HS-5 (cell line): ENCODE measurements around the gene RPRD2.
"Not testable (repeated sequence)": the region's sequence is repeated elsewhere in the genome, so short reads cannot be mapped to it uniquely, and the experiment has no call there.

Experiments
- DNase-seq: peaks from one replicate; pipeline ENCODE4 v3.0.0-alpha.2; 2012; ENCODE audit warnings: low read depth

Gene RPRD2

DNA sequence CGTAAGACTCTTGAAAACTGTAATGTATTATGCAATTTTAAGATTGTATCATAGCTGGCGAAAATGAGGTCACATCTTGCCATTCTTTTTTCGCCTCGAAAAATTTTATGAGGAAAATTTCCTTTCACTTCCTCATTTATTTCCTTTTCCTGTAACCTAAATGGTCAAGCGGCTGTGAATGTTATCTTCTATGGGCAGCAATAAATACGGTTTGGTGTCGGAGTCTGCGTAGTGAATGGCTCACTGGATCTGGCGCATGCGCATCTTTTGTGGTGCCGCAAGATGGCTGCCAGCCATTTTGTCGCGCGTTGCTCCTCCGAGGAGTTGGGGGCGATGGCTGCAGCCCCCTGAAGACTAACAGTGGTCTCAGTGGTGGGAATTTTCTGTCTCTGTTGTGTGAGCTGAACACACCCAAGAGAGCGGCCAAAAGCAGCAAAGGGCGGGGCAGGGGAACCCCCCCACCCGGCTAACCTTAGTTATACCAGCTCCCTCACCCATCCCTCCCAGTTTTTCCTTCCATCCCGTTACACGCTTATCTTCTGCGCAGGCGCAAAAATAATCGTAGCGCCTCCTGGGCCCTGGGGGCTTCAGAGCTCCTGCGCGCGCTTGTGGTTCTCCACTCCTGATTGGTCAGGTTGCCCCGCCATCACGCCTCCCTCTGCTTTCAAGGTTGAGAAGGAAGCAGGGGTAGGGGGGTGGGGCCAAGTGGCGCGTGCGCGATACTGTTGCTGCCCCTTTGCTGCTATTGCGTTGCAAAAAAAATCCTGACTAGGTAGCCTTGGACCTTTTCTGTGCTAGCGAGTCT is at the start of gene RPRD2:
TSS of gene RPRD2 (plus strand) at position 722 of the 805 bp plus-strand sequence. CDS start 568 bp downstream, outside the sequence.
- peak; percentile 97 for DNase-seq

DNA sequence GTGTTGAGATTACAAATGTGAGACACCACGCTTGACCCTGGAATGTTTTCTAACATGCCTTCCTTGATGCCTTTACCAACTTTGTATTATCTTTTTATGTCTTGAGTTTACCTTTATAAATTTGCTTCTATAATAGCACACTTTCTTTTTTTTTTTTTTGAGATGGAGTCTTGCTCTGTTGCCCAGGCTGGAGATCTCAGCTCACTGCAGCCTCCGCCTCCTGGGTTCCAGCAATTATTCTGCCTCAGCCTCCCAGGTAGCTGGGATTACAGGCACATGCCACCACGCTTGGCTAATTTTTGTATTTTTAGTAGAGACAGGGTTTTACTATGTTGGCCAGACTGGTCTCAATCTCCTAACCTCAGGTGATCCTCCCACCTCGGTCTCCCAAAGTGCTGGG is 49.3 kb upstream of the RPRD2 start:
- DNase-seq = not testable (repeated sequence)

GRCh38 chr1:150320667-150320978 is 43.3 kb upstream of the RPRD2 start:
- no peak for DNase-seq

- DNase-seq = no peak
These were observed 42.2 kb upstream of the RPRD2 start for GRCh38 chr1:150321826-150322166.

DNA sequence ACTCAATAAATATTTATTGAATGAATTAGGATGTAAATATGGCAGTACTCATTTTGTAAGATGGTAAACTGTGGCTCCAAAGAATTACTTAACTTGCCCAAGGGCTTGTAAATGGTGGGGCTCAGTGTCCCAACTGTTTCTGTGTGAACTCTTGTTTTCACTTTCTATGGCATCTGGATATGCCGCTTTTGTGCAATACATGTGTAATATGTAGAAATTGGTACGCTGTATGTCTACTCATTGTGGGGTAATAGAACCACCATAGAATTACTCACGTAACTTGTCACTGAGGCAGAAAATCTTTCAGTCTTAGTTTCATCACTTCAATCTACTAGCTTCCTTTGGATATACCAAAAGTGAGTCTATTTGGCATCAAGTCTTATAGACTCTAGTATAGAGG is 41.6 kb upstream of the RPRD2 start:
- DNase-seq = peak; percentile 34

- DNase-seq = no peak
These were observed 31.2 kb upstream of the RPRD2 start for GRCh38 chr1:150332651-150333290.

GRCh38 chr1:150346316-150346715 is 17.6 kb upstream of the RPRD2 start:
- DNase-seq = no peak

DNA sequence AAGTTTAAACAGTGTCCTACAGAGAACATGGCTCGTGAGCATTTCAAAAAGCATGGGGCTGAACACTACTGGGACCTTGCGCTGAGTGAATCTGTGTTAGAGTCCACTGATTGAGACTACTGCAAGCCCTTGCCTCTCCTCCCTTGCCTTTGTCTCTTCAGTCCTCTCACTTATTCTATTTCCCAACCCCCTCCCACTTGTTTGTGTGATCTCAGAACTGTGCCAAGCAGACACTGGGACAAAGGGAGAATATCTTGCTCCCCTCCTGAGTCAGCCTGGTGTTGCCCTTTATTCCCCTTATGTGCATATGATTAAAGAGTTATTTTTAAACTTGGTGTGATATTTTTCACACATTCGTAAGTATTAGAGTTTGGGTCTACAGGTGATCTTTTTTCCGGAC is 11.1 kb upstream of the RPRD2 start:
- DNase-seq = no peak

- no peak for DNase-seq
These were observed 1.1 kb upstream of the RPRD2 start for GRCh38 chr1:150362721-150363425.

DNA sequence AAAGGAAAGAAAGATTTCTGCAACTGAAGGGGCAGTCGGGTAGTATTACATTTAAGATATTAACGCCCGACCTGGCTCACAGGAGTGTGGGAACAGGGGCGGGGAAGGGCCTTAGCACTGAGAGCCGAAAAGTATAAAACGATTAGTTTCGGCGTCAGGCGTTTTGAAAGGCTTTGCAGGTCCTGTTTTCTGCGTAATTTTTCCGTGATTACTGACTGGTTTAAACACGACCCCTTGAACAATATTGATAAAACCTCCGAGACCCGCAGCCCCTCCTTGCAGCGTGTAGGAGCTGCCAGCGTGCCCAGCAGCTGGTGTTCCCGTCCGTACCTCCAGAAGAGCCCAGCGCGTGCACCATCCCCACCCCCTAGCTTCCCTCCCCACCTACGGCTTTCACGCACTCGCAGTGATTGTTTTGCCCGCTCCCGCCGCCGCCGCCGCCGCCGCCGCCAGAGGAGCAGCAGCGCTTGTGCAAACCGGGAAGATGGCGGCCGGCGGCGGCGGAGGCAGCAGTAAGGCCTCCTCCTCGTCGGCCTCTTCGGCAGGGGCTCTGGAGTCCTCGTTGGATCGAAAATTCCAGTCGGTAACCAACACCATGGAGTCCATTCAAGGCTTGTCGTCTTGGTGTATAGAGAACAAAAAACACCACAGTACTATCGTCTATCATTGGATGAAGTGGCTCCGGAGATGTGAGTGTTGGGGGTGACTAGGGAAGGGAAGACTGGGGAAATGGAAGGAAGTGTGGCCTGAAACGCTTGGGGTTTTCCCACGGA is 470 bp downstream of the RPRD2 start:
- DNase-seq = peak; percentile 47

- DNase-seq = peak; percentile 5
These were observed 2.0 kb downstream of the RPRD2 start for GRCh38 chr1:150365941-150366340.

- peak; percentile 34 for DNase-seq
These were observed 2.7 kb downstream of the RPRD2 start for GRCh38 chr1:150366416-150367296.

DNA sequence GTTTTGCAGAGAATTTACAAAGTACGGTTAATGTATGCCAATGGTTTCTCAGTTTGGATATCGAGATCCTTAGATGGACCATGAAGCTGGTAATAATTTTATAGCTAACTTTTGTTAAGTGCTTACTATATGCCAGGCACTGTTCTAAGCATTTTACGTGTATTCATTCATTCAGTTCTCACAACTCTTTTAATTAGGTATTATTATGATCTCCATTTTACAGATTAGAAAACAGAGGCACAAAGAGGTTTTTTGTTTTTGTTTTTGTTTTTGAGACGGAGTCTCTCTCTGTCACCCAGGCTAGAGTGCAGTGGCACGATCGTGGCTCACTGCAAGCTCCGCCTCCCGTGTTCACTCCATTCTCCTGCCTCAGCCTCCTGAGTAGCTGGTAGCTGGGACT is 7.2 kb downstream of the RPRD2 start:
- DNase-seq = no peak

DNA sequence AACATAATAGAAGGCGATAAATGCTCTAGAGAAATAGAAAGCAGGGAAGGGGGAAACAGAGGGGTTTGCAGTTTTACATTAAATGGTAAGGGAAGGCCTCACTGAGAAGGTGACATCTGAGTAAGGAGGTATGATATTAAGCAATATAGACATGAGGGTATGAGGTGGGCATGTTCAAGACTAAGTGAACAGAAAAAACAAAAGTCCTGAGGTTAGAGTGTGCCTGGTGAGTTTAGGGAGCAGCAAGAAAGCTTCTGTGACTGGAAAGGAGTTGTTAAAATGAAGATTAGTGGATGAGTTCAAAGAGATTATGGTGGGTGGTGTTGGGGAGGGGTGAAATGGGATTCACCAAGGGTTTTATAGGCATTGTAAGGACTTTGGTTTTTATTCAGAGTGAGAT is 8.6 kb downstream of the RPRD2 start:
- no peak for DNase-seq

GRCh38 chr1:150376110-150376509 is 12.2 kb downstream of the RPRD2 start:
- DNase-seq = no peak

GRCh38 chr1:150383631-150384324 is 19.8 kb downstream of the RPRD2 start:
- no peak for DNase-seq

- DNase-seq = no peak
These were observed 21.8 kb downstream of the RPRD2 start for GRCh38 chr1:150385537-150386445.

GRCh38 chr1:150386592-150386991 is 22.6 kb downstream of the RPRD2 start:
- no peak for DNase-seq

DNA sequence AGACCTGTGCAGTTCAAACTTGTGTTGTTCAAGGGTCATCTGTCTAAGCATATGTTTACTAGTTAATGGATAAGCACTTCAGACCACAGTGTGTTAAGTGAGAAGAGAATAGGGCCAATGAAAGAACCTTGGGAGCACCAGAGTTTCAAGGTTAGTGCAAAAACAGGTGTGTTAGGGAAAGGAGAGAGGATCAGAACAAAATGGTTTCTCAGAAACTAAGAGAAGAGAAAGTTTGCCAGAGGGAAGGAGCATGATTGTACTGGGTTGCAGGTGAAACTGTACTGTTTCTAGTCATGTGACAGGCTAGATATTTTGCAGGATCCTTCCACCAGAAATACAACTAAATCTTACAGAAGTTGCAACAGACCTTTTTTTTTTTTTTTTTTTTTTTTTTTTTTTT is 23.3 kb downstream of the RPRD2 start:
- DNase-seq = no peak

- DNase-seq = no peak
These were observed 24.3 kb downstream of the RPRD2 start for GRCh38 chr1:150388241-150388640.
